GM13976 (cell line): ENCODE results near the gene E2F4.

ENCODE experiments used
- DNase-seq: peaks from one replicate; pipeline ENCODE4 v3.0.0; 2012; ENCODE audit warnings: low spot score
- in situ Hi-C: fragments of 300-500 bp; cut with MboI; formaldehyde crosslinking; loops from one replicate; pipeline ENCODE4 v1.12.0; 2022; ENCODE audit warnings: low sequenced_read_pairs, mixed read lengths, inconsistent platforms; ENCODE audit not compliant: unreplicated experiment
- TF ChIP-seq, protein P1 (sequence below): IDR thresholded peaks from 2 replicates; pipeline ENCODE4 v1.5.1; 2012; ENCODE audit warnings: borderline replicate concordance, mild to moderate bottlenecking; ENCODE audit not compliant: insufficient read depth; ENCODE audit errors: extremely low read depth, missing control alignments, control extremely low read depth

The E2F4 gene

GRCh38 chr16:67227567-67227921 lies 35.6 kb downstream of the E2F4 start:
- TF ChIP-seq, protein P1, sequence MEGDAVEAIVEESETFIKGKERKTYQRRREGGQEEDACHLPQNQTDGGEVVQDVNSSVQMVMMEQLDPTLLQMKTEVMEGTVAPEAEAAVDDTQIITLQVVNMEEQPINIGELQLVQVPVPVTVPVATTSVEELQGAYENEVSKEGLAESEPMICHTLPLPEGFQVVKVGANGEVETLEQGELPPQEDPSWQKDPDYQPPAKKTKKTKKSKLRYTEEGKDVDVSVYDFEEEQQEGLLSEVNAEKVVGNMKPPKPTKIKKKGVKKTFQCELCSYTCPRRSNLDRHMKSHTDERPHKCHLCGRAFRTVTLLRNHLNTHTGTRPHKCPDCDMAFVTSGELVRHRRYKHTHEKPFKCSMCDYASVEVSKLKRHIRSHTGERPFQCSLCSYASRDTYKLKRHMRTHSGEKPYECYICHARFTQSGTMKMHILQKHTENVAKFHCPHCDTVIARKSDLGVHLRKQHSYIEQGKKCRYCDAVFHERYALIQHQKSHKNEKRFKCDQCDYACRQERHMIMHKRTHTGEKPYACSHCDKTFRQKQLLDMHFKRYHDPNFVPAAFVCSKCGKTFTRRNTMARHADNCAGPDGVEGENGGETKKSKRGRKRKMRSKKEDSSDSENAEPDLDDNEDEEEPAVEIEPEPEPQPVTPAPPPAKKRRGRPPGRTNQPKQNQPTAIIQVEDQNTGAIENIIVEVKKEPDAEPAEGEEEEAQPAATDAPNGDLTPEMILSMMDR = no peak
- no peak for DNase-seq
- in situ Hi-C loops = no loop called here

DNA sequence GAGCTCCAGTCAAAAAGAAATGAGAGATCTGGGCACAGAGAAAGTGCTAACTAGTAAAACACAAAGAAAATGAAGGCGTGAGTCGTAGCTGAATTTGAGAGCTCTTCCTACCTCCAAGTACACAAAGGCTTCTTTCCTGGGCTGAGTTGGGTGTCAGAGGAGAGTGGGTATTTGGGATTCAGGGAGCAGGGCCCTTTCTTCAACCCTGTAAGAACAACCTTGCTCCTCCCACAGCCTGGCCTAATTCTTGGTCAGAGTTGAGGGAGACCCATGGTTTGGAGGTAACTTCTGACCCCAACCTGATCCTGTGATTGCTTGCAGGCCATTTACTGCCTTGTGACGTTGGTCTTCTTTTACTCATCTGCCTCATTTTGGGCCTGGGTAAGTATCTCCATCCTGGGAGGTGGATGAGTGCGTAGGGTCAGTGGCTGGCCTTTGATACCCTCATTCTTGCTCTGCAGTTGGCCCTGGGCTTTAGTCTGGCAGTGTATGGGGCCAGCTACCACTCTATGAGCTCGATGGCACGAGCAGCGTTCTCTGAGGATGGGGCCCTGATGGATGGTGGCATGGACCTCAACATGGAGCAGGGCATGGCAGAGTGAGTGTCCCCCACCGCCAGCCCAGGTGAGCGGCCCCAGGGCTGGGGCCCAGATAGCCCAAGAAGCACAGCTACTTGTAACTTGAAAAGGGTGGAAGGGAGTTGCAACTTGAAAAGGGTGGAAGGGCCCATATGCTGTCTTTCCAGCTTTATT lies 36.3 kb downstream of the E2F4 start:
- in situ Hi-C loops = no loop called here
- TF ChIP-seq, protein P1 = no peak
- no peak for DNase-seq

- in situ Hi-C loops = no loop called here
- no peak for DNase-seq
- TF ChIP-seq, protein P1 = no peak
These were observed 37.0 kb downstream of the E2F4 start for GRCh38 chr16:67228905-67229304.

DNA sequence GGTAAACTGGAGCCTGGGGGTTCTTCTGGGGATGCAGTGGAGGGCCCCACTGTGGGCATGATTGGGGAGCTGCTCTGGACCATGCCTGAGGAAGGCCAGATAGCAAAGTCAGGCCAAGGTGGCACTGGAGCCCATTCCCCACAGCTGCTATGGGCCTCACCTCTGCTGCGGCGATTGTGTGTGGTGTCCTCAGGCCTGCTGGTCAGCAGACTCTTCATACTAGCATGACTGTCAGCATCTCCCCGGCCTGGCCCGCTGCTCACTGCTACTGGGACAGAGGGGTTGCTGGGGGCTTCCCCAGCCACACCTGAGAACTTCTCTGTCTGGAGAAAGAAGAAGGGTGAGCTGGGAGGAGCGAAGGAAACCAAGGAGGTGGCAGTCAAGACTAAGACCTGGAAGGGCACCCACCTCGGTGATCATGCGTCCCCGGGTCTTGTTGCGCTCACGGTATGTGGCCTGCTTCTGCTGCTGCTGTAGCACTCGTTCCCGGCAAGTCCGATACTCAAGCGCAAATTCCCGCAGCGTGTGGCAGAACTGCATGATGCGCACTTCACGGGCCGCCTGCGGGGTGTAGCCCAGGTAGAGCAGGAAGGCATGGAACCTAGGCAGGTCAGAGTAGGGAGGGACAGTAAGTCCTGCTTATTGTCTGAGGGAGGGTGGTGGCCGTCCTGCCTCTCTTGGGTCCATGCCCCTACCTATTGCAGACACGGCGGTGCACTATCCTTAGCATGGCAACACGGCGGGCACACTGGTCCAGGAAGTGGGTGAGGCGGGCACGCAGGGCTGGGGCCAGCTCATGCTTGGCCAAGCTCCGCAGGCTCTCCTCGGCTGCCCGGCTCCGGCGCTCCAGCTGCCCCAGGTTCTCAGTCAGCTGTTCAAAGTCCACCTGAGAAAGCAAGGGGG lies 38.2 kb downstream of the E2F4 start:
- no peak for DNase-seq
- in situ Hi-C loops = no loop called here
- TF ChIP-seq, protein P1 = no peak

- TF ChIP-seq, protein P1 = no peak
- no peak for DNase-seq
- in situ Hi-C loops = no loop called here
These were observed 39.1 kb downstream of the E2F4 start for GRCh38 chr16:67230809-67231660.

DNA sequence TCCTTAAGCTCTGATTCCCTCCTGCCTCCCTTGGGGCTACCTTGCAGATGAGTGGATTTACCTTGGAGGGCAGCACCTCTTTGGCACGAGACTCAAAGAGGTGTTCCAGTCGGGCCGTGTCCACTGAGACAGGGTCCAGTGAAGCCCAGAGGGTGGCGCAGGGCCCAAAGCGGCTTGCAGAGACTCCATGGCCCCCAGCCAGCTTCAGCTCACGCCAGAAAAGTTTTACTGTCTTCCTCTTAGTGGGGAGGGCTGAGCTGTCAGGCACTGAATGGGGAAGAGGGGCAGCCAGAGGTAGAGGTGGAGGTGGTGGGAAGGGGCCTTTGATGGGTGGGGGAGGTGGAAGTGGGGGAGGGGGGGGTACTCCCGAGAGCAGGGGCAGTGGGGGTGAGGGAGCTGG lies 41.6 kb downstream of the E2F4 start:
- in situ Hi-C loops = no loop called here
- TF ChIP-seq, protein P1 = no peak
- no peak for DNase-seq
